ENCODE measurements around the gene PCDHGA10. TPM values are rescaled to one million over a fixed set of nuclear protein-coding genes. Genes with fewer than 3 reads are reported as not detected.
A peak's percentile ranks its signal among the peaks of the same experiment; 100 is the strongest.
"Not testable (repeated sequence)": the region's sequence is repeated elsewhere in the genome, so short reads cannot be mapped to it uniquely, and the experiment has no call there.

Gene PCDHGA10
- polyA plus RNA-seq, 12 donors: 1.3 to 3.4 (median 1.8) TPM; not detected in 1

DNA sequence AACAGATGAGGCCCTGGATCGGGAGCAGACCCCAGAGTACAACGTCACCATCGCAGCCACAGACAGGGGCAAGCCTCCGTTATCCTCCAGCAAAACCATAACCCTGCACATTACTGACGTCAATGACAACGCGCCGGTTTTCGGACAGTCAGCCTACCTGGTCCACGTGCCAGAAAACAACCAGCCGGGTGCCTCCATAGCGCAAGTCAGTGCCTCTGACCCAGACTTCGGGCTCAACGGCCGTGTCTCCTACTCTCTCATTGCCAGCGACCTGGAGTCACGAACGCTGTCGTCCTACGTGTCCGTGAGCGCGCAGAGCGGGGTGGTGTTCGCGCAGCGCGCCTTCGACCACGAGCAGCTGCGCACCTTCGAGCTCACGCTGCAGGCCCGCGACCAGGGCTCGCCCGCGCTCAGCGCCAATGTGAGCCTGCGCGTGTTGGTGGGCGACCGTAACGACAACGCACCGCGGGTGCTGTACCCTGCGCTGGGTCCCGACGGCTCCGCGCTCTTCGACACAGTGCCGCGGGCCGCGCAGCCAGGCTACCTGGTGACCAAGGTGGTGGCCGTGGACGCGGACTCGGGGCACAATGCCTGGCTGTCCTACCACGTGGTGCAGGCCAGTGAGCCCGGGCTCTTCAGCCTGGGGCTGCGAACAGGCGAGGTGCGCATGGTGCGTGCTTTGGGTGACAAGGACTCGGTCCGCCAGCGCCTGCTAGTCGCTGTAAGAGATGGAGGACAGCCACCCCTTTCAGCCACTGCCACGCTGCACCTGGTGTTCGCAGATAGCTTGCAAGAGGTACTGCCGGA lies 6.5 kb downstream of the PCDHGA10 start:
- no peak for DNase-seq

GRCh38 chr5:141420855-141421488 lies 8.2 kb downstream of the PCDHGA10 start, which contains the start of gene PCDHGA11:
PCDHGA11 (plus strand) TSS chr5:141421051; CDS start chr5:141421228, 177 bp downstream.
- DNase-seq: peak; percentile 27

DNA sequence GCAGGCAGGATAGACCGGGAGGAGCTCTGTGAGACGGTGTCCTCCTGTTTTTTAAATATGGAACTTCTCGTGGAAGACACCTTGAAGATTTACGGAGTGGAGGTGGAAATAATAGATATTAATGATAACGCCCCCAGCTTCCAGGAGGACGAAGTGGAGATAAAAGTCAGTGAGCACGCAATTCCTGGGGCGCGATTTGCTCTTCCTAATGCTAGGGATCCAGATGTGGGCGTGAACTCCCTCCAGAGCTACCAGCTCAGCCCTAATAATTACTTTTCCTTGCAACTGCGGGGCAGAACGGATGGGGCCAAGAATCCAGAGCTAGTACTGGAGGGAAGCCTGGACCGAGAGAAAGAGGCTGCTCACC lies 8.7 kb downstream of the PCDHGA10 start:
- DNase-seq: no peak

DNA sequence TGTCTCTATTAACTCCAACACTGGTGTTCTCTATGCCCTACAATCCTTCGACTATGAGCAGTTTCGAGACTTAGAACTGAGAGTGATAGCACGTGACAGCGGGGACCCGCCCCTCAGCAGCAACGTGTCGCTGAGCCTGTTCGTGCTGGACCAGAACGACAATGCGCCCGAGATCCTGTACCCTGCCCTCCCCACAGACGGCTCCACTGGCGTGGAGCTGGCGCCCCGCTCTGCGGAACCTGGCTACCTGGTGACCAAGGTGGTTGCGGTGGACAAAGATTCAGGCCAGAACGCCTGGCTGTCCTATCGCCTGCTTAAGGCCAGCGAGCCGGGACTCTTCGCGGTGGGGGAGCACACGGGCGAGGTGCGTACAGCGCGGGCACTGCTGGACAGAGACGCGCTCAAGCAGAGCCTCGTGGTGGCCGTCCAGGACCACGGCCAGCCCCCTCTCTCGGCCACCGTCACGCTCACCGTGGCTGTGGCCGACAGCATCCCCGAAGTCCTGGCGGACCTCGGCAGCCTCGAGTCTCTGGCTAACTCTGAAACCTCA lies 10.0 kb downstream of the PCDHGA10 start:
- DNase-seq: no peak

GRCh38 chr5:141427783-141428426 lies 15.1 kb downstream of the PCDHGA10 start:
- DNase-seq: no peak

- no peak for DNase-seq
Observed at GRCh38 chr5:141430332-141431113, 17.7 kb downstream of the PCDHGA10 start, which contains the start of gene PCDHGA12. PCDHGA12 (plus strand) TSS chr5:141430507; CDS start chr5:141430760, 253 bp downstream.

- DNase-seq: no peak
Observed at GRCh38 chr5:141431286-141431685, 18.5 kb downstream of the PCDHGA10 start.

- not testable (repeated sequence) for DNase-seq
Observed at GRCh38 chr5:141432308-141432707, 19.5 kb downstream of the PCDHGA10 start.

DNA sequence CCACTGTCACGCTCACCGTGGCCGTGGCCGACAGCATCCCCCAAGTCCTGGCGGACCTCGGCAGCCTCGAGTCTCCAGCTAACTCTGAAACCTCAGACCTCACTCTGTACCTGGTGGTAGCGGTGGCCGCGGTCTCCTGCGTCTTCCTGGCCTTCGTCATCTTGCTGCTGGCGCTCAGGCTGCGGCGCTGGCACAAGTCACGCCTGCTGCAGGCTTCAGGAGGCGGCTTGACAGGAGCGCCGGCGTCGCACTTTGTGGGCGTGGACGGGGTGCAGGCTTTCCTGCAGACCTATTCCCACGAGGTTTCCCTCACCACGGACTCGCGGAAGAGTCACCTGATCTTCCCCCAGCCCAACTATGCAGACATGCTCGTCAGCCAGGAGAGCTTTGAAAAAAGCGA lies 19.9 kb downstream of the PCDHGA10 start:
- DNase-seq: not testable (repeated sequence)

DNA sequence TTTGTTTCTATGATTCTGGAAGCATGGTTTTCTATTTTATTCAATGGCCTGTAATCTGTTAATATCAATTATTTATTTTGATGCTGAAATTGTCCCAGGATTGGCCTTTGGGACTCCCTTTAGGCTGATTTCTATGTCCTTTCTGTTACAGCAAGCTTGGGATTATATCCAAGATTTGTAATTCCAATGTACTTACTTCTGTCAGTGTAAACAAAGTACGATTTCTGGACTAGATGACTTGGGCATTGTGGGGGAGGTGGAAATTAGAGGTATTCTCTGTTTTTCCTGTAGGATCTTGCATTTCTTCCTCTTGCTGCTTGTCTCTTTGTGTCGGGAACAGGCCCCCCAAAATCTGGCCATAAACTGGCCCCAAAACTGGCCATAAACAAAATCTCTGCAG lies 21.2 kb downstream of the PCDHGA10 start:
- DNase-seq: no peak

DNA sequence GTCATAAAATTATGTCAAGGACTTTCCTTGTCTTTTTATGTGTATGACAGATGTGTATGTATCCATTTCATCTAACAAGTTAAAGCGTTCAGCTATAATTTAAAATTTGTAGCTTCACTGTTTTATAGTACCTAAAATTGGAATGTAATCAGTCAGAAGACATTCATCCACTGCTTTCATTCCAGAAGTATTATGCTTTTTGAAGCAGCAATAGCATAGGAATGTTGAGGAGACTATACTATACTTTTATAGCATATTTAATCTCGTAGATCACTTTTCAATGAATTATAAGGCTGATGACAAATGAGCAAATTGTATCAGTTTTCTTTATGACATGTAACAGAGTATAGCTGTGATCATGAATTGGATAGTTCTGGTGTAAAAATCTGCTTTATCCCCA lies 24.4 kb downstream of the PCDHGA10 start:
- DNase-seq: no peak

- no peak for DNase-seq
Observed at GRCh38 chr5:141439411-141440141, 26.8 kb downstream of the PCDHGA10 start.

DNA sequence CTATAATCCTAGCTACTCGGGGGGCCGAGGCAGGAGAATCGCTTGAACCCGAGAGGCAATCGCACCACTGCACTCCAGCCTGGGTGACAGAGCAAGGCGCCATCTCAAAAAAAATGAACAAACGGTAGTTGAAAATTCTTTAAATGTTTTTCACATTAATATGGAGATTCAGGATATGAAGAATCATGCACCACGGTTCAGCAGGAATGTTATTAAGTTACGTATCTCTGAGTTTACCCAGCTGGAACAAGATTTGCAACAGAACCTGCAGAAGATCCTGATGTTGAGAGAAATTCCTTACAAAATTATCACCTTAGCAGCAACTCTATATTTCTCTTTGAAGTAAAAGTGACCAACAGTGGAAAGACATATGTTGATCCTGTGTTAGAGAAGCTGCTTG lies 27.6 kb downstream of the PCDHGA10 start:
- no peak for DNase-seq

DNA sequence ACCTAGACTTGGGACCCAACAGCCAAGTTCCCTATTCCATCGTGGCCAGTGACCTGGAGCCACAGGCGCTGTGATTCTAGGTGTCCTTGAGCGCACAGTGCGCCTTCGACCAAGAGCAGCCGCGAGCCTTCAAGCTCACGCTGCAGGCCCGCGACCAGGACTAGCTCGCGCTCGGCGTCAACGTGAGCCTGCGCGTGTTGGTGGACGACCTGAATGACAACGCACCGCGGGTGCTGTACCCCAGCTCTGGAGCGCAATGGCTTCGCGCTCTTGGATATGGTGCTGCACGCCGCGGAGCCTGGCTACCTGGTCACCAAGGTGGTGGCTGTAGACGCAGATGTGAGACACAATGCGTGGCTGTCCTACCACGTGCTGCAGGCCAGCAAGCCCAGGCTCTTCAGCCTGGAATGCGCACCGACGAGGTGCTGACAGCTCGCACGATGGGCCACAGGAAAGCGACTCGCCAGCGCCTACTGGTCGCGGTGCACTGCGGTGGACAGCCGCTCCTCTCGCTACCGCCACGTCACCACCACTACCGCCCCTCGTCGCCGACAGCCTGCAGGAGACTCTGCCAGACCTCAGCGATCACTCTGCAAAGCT lies 28.9 kb downstream of the PCDHGA10 start:
- DNase-seq: no peak

DNA sequence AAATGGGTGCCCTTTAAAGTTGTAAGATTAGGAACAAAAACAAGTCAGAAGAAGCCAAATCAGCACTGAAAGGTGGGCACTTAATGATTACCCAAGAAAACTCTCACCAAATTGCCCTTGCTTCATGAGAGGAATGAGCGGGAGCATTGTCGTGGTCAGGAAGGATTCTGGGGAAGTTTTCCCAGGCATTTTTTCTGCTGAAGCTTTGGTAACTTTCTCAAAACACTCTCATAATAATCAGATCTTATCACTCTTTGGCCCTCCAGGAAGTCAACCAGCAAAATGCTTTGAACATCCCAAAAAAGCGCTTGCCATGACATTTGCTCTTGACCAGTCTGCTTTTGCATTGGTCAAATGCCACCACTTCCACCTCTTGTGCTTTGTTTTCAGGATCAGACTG lies 52.6 kb downstream of the PCDHGA10 start:
- DNase-seq: no peak

Other genes starting within 250 kb of the PCDHGA10 start
- 1 to 10 TPM in 11 of 12 donors, not detected in 1; 1.8 to 3.3 (median 2.4) TPM for gene PCDHB7, start 240.3 kb upstream of the PCDHGA10 start, polyA plus RNA-seq (ENCODE audit: insufficient read length in 12 of 12)
- 1 to 10 TPM in 6 of 12 donors, under 1 TPM in 4, not detected in 2; 0.44 to 1.6 (median 1.2) TPM for gene PCDHB8, start 235.2 kb upstream of the PCDHGA10 start, polyA plus RNA-seq (ENCODE audit: insufficient read length in 12 of 12)
- 1 to 10 TPM in 11 of 12 donors, not detected in 1; 2.8 to 6.3 (median 3.9) TPM for gene PCDHB16, start 230.6 kb upstream of the PCDHGA10 start, polyA plus RNA-seq (ENCODE audit: insufficient read length in 12 of 12)
- gene PCDHB9, start 225.8 kb upstream of the PCDHGA10 start, polyA plus RNA-seq (ENCODE audit: insufficient read length in 12 of 12): 1 to 10 TPM in 10 of 12 donors, not detected in 2; 1.4 to 4.6 (median 2.3) TPM
- gene PCDHB10, start 220.6 kb upstream of the PCDHGA10 start, polyA plus RNA-seq (ENCODE audit: insufficient read length in 12 of 12): 1 to 10 TPM in 10 of 12 donors, not detected in 2; 3.2 to 5.7 (median 4.8) TPM
- 1 to 10 TPM in 11 of 12 donors, not detected in 1; 1.6 to 3.4 (median 2.5) TPM for gene PCDHB11, start 213.4 kb upstream of the PCDHGA10 start, polyA plus RNA-seq (ENCODE audit: insufficient read length in 12 of 12)
- 1 to 10 TPM in 11 of 12 donors, not detected in 1; 1.9 to 3.8 (median 2.8) TPM for gene PCDHB12, start 204.3 kb upstream of the PCDHGA10 start, polyA plus RNA-seq (ENCODE audit: insufficient read length in 12 of 12)
- 1 to 10 TPM in 11 of 12 donors, not detected in 1; 2.2 to 4.3 (median 3.0) TPM for gene PCDHB13, start 199.1 kb upstream of the PCDHGA10 start, polyA plus RNA-seq (ENCODE audit: insufficient read length in 12 of 12)
- gene PCDHB14, start 189.6 kb upstream of the PCDHGA10 start, polyA plus RNA-seq (ENCODE audit: insufficient read length in 12 of 12): 1 to 10 TPM in 11 of 12 donors, not detected in 1; 5.4 to 9.6 (median 7.0) TPM
- gene PCDHB15, start 167.6 kb upstream of the PCDHGA10 start, polyA plus RNA-seq (ENCODE audit: insufficient read length in 12 of 12): 10 to 100 TPM in 1 of 12 donors, 1 to 10 TPM in 10, not detected in 1; 5.8 to 12.3 (median 6.8) TPM
- gene SLC25A2, start 108.9 kb upstream of the PCDHGA10 start, polyA plus RNA-seq (ENCODE audit: insufficient read length in 12 of 12): not detected
- gene TAF7, start 92.2 kb upstream of the PCDHGA10 start, polyA plus RNA-seq (ENCODE audit: insufficient read length in 12 of 12): 100 to 1,000 TPM in 2 of 12 donors, 10 to 100 TPM in 9, not detected in 1; 77.9 to 106 (median 91.7) TPM
- gene PCDHGA1, start 82.5 kb upstream of the PCDHGA10 start, polyA plus RNA-seq (ENCODE audit: insufficient read length in 12 of 12): under 1 TPM in 10 of 12 donors, not detected in 2; 0.44 to 0.86 (median 0.56) TPM
- 1 to 10 TPM in 11 of 12 donors, not detected in 1; 1.6 to 5.9 (median 2.5) TPM for gene PCDHGA2, start 74.2 kb upstream of the PCDHGA10 start, polyA plus RNA-seq (ENCODE audit: insufficient read length in 12 of 12)
- 1 to 10 TPM in 10 of 12 donors, not detected in 2; 1.2 to 1.8 (median 1.4) TPM for gene PCDHGA3, start 69.2 kb upstream of the PCDHGA10 start, polyA plus RNA-seq (ENCODE audit: insufficient read length in 12 of 12)
- 1 to 10 TPM in 1 of 12 donors, under 1 TPM in 9, not detected in 2; 0.32 to 1.0 (median 0.65) TPM for gene PCDHGB1, start 62.9 kb upstream of the PCDHGA10 start, polyA plus RNA-seq (ENCODE audit: insufficient read length in 12 of 12)
- gene PCDHGA4, start 58.0 kb upstream of the PCDHGA10 start, polyA plus RNA-seq (ENCODE audit: insufficient read length in 12 of 12): 1 to 10 TPM in 9 of 12 donors, under 1 TPM in 1, not detected in 2; 0.93 to 1.9 (median 1.5) TPM
- 1 to 10 TPM in 10 of 12 donors, not detected in 2; 1.8 to 3.0 (median 2.1) TPM for gene PCDHGB2, start 53.0 kb upstream of the PCDHGA10 start, polyA plus RNA-seq (ENCODE audit: insufficient read length in 12 of 12)
- 1 to 10 TPM in 10 of 12 donors, not detected in 2; 2.1 to 3.4 (median 2.7) TPM for gene PCDHGA5, start 48.8 kb upstream of the PCDHGA10 start, polyA plus RNA-seq (ENCODE audit: insufficient read length in 12 of 12)
- gene PCDHGB3, start 42.7 kb upstream of the PCDHGA10 start, polyA plus RNA-seq (ENCODE audit: insufficient read length in 12 of 12): 1 to 10 TPM in 8 of 12 donors, under 1 TPM in 2, not detected in 2; 0.94 to 2.0 (median 1.3) TPM
- gene PCDHGA6, start 39.1 kb upstream of the PCDHGA10 start, polyA plus RNA-seq (ENCODE audit: insufficient read length in 12 of 12): 1 to 10 TPM in 10 of 12 donors, not detected in 2; 2.5 to 5.4 (median 3.5) TPM
- gene PCDHGA7, start 30.2 kb upstream of the PCDHGA10 start, polyA plus RNA-seq (ENCODE audit: insufficient read length in 12 of 12): 1 to 10 TPM in 10 of 12 donors, not detected in 2; 1.1 to 2.0 (median 1.6) TPM
- 1 to 10 TPM in 11 of 12 donors, not detected in 1; 1.9 to 3.5 (median 2.3) TPM for gene PCDHGB4, start 25.3 kb upstream of the PCDHGA10 start, polyA plus RNA-seq (ENCODE audit: insufficient read length in 12 of 12)
- 1 to 10 TPM in 1 of 12 donors, under 1 TPM in 9, not detected in 2; 0.34 to 1.1 (median 0.66) TPM for gene PCDHGA8, start 20.4 kb upstream of the PCDHGA10 start, polyA plus RNA-seq (ENCODE audit: insufficient read length in 12 of 12)
- 1 to 10 TPM in 11 of 12 donors, not detected in 1; 2.7 to 7.7 (median 4.0) TPM for gene PCDHGB5, start 15.0 kb upstream of the PCDHGA10 start, polyA plus RNA-seq (ENCODE audit: insufficient read length in 12 of 12)
- 1 to 10 TPM in 11 of 12 donors, not detected in 1; 2.8 to 5.2 (median 4.2) TPM for gene PCDHGA9, start 10.2 kb upstream of the PCDHGA10 start, polyA plus RNA-seq (ENCODE audit: insufficient read length in 12 of 12)
- 1 to 10 TPM in 11 of 12 donors, not detected in 1; 2.8 to 7.7 (median 4.3) TPM for gene PCDHGB6, start 5.0 kb upstream of the PCDHGA10 start, polyA plus RNA-seq (ENCODE audit: insufficient read length in 12 of 12)
- gene PCDHGB7, start 4.7 kb downstream of the PCDHGA10 start, polyA plus RNA-seq (ENCODE audit: insufficient read length in 12 of 12): 10 to 100 TPM in 3 of 12 donors, 1 to 10 TPM in 8, not detected in 1; 6.5 to 14.7 (median 8.6) TPM
- 1 to 10 TPM in 10 of 12 donors, not detected in 2; 2.6 to 5.1 (median 3.4) TPM for gene PCDHGA11, start 8.1 kb downstream of the PCDHGA10 start, polyA plus RNA-seq (ENCODE audit: insufficient read length in 12 of 12)
- gene PCDHGA12, start 17.5 kb downstream of the PCDHGA10 start, polyA plus RNA-seq (ENCODE audit: insufficient read length in 12 of 12): 1 to 10 TPM in 10 of 12 donors, not detected in 2; 1.2 to 4.6 (median 2.1) TPM
- 100 to 1,000 TPM in 7 of 12 donors, 10 to 100 TPM in 4, not detected in 1; 86.1 to 193 (median 119) TPM for gene PCDHGC3, start 63.0 kb downstream of the PCDHGA10 start, polyA plus RNA-seq (ENCODE audit: insufficient read length in 12 of 12)
- 1 to 10 TPM in 9 of 12 donors, under 1 TPM in 1, not detected in 2; 0.93 to 2.7 (median 1.7) TPM for gene PCDHGC4, start 72.0 kb downstream of the PCDHGA10 start, polyA plus RNA-seq (ENCODE audit: insufficient read length in 12 of 12)
- gene PCDHGC5, start 76.1 kb downstream of the PCDHGA10 start, polyA plus RNA-seq (ENCODE audit: insufficient read length in 12 of 12): 1 to 10 TPM in 2 of 12 donors, under 1 TPM in 8, not detected in 2; 0.19 to 1.3 (median 0.71) TPM
- gene DIAPH1, start 206.0 kb downstream of the PCDHGA10 start, polyA plus RNA-seq (ENCODE audit: insufficient read length in 12 of 12): 10 to 100 TPM in 11 of 12 donors, not detected in 1; 19.9 to 47.9 (median 22.4) TPM
- gene HDAC3, start 223.9 kb downstream of the PCDHGA10 start, polyA plus RNA-seq (ENCODE audit: insufficient read length in 12 of 12): 10 to 100 TPM in 11 of 12 donors, not detected in 1; 36.9 to 87.4 (median 51.4) TPM
- gene RELL2, start 224.0 kb downstream of the PCDHGA10 start, polyA plus RNA-seq (ENCODE audit: insufficient read length in 12 of 12): under 1 TPM in 10 of 12 donors, not detected in 2; 0.10 to 0.84 (median 0.29) TPM
- 10 to 100 TPM in 3 of 12 donors, 1 to 10 TPM in 8, not detected in 1; 4.3 to 32.7 (median 7.8) TPM for gene FCHSD1, start 238.4 kb downstream of the PCDHGA10 start, polyA plus RNA-seq (ENCODE audit: insufficient read length in 12 of 12)

Measured in muscle of arm (tissue), 12 donors.